A204.1 (cell line): ENCODE results near the gene LPO.

Source experiments
- FAIRE-seq: peaks from 2 replicates; lab custom pipeline; 2012; peaks lifted over from hg19 to GRCh38; lab: Jason Lieb, UNC

The LPO gene

GRCh38 chr17:58278661-58279015, 40.3 kb downstream of the LPO start:
- FAIRE-seq, result no peak

- FAIRE-seq, result no peak
These were observed 40.8 kb downstream of the LPO start for GRCh38 chr17:58279016-58279711.

DNA sequence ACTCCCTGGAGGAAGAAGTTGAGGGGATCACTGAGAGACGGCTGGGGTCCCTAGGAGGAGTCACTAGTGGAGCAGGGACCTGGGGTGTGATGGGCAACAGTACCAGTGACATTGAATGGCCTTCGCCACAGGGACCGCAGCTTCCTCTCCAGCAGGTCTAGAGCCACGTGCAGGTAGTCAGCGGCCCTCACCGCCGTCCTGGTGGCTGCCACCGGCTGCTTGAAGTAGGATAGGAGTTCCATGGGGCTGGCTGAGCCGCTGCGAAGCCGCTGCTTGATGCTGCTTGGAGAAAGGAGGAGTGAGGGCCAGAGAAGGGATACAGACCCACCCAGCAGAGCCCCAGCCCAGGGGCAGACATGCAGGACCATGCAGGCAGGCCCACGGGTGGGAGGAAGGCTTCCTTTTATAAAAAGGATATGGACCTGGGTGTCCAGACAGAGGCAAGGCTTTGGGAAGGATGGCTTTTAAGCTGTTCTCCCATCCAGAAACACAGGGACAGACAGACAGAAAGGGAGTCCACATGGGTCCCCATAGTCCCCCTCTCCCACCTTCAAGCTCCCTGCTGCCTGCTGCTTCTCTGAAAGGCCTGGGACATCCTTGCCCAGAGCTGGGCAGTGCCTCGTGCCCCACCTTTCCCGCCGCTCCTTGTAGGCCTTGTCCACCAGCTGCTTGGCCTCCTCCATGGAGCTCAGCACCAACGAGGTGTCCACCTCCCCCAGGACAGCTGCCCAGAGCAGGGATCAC, 41.5 kb downstream of the LPO start:
- no peak for FAIRE-seq

- FAIRE-seq, result no peak
These were observed 42.3 kb downstream of the LPO start, which contains the start of gene MPO for GRCh38 chr17:58280480-58281217. TSS of gene MPO (minus strand) at chr17:58280935. CDS start at chr17:58280758, 177 bp downstream.

DNA sequence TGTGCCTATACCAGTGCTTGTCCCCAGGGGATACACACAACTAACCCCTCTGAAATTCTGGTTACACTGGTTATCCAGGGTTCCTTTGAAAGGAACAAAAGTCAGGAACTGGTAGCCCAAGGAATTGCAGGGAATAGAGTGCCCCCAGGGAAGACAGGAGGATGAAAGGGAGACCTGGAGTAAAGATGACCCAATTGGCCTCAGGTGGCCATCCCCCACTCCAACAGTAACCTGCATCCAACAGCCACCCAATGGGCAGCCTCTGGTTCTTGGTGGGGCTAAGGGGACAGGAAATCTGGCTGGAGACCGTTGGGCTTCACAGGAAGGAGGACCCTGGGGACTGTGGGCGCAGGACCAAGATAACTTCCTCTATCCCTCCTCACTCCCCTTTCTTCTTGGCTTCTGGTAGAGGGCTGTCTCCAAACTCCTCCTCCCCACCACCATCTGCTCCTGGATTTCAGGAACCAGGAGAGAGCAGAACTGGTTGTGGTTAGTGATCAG, 43.2 kb downstream of the LPO start:
- no peak for FAIRE-seq

- FAIRE-seq, result no peak
These were observed 44.1 kb downstream of the LPO start for GRCh38 chr17:58282442-58282841.

GRCh38 chr17:58283674-58284612, 45.6 kb downstream of the LPO start:
- no peak for FAIRE-seq

DNA sequence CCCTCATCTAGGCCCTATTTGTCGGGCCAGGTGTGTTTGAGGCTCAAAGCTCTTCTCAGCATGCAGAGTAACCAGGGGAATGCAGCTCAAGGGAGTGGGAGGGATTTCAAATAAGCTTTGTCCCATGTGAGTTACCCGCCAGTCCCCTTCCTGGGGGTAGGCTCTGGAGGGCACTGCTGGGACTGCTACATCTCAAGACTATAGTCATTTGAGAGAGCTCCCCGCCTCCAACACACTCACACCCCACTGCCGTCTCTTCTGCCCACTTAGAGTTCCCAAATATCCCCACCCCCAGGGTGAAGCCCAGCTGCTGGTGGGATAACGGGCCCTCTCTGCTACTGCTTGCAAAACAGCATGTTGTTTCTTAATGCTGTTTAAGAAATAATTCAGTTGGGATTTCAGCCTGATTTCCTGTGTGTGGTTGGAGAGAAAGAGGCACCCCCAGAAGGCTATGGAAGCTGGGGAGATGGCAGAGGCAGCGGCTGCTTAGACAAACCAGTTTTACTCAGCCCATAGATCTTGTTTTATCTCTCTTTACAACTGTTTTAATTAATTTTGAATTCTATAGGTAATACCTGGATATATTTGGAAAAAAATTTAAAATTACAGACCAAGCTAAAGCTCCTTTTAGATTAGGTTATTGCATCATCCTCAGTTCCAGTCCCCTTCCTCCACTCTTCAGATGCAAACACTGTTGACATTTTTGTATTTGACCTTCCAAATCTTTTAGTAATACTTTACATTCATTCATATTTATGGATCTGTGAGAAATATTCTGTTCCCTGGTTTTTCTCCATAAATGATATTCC, 46.4 kb downstream of the LPO start:
- FAIRE-seq, result no peak

GRCh38 chr17:58285422-58285810, 47.0 kb downstream of the LPO start:
- no peak for FAIRE-seq

DNA sequence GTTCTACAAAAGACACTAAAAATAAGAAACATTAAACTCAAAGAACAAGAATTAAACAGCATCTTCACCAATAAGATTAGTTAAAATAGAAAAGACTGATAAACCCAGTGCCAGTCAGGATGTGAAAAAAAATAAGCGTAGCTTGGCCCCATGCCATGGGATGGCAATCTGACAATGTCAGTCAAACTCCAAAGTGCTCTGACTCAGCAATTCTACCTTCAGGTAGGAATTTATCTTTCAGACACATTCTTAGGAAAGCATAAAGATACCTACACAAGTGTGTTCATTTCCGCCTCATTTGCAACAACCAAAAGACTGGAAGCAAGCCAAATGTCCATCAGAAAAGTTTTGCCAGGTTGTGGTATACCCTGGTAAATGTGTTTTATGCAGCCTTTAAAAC, 51.5 kb downstream of the LPO start:
- no peak for FAIRE-seq

DNA sequence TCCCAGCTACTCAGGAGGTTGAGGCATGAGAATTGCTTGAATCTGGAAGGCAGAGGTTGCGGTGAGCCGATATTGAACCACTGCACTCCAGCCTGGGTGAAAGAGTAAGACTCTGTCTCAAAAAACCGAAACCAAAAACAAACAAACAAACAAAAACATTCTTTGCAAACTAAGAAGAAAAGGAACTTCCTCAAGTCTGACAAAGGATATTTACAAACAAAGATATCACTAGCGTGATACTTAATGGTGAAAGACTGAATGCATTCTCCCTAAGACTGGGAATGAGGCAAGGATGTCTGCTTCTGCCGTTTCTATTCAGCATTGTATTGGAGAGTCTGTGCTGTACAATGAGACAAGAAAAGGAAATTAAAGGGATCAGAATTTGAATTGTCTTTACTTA, 52.9 kb downstream of the LPO start:
- no peak for FAIRE-seq

GRCh38 chr17:58294034-58294433, 55.6 kb downstream of the LPO start:
- no peak for FAIRE-seq

DNA sequence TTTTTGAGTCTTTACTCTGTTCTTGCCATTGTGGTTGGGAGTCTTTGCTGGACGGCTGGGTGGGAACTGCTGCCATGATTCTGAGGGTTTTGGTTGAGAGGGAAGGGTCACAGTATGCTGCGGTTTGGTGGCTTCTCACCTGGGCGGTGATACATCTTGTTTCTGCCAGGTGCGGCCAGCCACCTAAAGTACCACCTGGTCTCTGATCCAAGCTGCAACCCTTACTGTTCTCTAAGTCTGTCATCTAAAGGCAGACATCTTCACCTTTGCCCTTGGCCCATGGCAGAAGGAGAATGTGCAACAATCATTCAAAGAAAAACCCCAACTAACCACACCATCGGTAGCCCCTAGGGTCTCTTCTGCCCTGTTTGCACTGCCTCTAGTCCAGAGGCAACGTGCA, 62.0 kb downstream of the LPO start:
- FAIRE-seq, result no peak

DNA sequence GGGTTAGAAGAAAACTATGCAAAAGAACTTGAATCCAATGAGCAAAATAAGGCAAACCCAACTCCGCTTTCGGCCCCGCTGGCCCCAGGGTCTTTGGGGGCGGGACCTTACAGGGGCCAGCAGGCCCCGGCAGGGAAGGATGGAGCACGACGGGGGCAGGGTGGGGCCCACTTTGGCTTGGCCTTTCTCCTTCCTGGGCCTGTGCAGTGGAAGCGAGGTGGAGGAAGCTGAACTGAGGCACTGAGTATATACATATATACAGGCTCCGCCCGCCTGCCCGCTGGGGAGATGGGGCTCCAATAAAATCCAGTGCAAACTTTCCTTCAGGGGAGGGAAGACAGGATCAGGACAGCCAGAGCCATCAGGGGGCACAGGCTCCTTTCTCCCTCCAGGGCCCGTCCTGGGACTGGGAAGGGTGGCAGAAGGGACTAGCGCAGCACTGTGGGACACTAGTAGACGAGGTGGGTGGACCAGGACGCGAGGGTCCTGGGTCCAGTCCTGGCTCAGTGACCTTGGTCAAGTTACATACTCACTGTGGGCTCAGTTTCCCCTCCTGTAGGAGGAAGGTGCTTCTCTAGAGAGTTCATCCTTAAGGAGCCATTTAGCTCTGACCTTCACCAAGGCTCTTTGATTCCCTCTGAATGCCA, 63.2 kb downstream of the LPO start:
- FAIRE-seq, result no peak

- no peak for FAIRE-seq
These were observed 64.0 kb downstream of the LPO start for GRCh38 chr17:58302171-58302918.

DNA sequence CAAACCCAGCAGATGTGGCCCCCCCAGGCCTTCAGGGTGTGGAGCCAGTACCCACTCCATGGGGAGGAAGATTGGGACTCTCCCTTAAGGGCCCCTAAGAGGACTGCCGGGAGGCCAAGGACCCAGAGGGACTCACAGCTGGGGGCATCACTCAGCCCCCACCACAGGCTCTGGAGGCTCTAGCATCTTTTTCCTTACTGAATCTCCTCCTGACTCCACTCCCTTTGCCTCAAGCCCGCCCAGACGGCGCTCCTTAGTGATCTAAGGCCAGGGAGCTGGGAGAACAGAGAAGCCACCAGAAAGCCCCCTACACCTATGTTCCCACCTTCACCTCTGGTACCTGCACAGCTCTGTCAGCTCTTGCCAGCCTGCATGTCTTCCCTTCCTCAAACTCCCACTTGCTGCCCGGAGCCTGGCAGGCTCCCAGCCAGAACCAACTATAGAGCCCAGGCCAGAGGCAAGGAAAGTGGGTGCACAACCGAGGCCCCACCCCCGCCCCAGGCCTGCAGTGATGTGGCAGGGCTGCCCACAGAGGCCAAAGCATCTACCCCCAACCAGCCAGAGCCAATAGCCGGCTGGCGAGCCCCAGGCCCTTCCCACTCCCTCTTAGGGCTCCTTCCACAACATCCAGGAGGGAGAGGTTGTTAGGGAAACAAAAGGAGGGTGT, 64.7 kb downstream of the LPO start:
- no peak for FAIRE-seq

DNA sequence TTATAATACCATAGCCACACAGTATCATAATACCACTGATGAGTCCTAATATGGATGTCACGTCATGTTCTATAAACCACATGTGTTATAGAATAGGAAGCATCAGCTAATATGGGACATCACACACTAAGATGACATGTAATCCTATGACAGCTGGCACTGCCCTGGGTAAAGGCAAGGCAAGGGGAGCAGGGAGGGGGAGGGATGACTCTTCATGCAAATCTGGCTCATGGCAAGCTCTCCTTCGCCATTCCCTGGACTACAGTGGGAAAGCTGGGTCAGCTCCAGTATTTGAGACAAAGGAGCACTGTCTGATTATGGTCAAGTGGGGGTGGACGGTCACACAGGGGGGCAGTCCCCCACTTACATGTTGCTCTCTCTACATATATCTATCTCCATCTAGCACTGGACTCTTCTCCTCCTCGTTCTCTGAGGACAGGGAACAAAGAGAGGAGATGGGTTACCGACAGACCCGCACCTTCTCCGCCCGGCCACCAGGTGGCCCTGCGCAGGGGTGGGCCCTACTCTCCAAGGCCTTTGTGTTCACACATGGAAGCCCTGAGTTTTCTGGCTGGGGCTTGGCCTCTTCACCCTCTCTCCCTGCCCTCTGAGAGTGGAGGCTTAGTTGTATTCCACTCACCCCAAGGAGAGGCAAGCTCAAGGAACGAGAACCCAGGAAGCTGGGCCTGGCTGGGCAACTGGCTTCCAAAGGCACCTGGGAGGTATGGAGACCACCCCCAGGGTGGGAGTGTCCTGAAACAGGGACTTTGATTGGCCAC, 65.8 kb downstream of the LPO start:
- FAIRE-seq, result no peak

GRCh38 chr17:58304750-58305486, 66.5 kb downstream of the LPO start:
- FAIRE-seq, result no peak
